ENCODE measurements around the gene DNAJC30.

DNA sequence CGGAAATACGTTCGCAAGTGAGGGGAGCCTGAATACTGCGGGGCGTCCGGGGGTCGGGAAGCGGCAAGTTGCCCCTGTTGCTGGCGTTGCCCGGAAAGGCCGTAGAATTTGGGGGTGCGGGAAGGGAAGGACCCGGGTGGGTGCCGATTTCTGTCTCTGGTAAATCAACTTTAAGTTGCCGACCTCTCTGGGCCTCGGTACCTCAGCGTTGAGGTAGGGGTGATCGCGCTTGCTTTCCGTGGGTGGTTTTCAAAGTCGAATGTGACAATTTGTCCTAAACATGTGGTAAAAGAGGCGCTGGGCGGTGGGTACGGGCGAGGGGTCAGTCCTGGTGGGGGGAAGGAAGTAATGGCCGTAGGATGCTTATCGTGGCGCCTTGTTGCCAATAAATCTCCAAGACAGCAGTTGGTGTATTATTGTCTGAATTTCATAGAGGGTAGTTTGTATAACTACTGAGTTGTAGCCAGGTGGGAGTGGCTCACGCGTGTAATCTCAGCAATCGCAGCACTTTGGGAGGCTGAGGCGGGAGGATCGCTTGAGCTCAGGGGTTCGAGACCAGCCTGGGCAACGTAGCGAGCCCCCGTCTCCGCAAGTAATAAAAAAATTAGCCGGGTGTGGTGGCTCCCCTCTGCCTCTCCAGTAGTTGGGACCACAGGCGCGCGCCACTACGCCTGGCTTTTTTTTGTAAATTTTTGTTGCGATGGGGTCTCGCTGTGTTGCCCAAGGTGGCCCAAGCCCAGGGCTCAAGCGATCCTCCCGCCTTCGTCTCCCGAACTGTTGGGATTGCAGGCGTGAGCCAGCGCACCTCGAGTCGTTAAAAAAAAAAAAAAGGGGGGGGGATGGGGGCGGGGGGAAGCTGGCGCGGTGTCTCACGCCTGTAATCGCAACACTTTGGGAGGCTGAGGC is 788 bp upstream of the DNAJC30 start:
- TF ChIP-seq, protein P1, sequence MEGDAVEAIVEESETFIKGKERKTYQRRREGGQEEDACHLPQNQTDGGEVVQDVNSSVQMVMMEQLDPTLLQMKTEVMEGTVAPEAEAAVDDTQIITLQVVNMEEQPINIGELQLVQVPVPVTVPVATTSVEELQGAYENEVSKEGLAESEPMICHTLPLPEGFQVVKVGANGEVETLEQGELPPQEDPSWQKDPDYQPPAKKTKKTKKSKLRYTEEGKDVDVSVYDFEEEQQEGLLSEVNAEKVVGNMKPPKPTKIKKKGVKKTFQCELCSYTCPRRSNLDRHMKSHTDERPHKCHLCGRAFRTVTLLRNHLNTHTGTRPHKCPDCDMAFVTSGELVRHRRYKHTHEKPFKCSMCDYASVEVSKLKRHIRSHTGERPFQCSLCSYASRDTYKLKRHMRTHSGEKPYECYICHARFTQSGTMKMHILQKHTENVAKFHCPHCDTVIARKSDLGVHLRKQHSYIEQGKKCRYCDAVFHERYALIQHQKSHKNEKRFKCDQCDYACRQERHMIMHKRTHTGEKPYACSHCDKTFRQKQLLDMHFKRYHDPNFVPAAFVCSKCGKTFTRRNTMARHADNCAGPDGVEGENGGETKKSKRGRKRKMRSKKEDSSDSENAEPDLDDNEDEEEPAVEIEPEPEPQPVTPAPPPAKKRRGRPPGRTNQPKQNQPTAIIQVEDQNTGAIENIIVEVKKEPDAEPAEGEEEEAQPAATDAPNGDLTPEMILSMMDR (IDR thresholded peaks at IDR 0.05): no peak
- no peak for TF ChIP-seq POLR2A (IDR thresholded peaks at IDR 0.05)
- TF ChIP-seq POLR2AphosphoS5 (IDR thresholded peaks at IDR 0.05): no peak

Data from suprapubic skin (tissue), 4 donors.